Dermis blood vessel endothelial cell (primary cell): ENCODE results near the gene GOLGA8F. TPM values are rescaled to one million over a fixed set of nuclear protein-coding genes. Genes with fewer than 3 reads are reported as not detected.
A peak's percentile ranks its signal among the peaks of the same experiment; 100 is the strongest.
"Not testable (repeated sequence)": the region's sequence is repeated elsewhere in the genome, so short reads cannot be mapped to it uniquely, and the experiment has no call there.

Source experiments
- DNase-seq: peaks from one replicate; pipeline ENCODE4 v3.0.0; 2010
- total RNA-seq: library from RNA; depleted of rRNA; stranded (reverse); fragments of >200 nt; gene quantifications from 2 replicates; pipeline ENCODE4 v1.2.3, GENCODE V29; 2014

Gene GOLGA8F, protein sequence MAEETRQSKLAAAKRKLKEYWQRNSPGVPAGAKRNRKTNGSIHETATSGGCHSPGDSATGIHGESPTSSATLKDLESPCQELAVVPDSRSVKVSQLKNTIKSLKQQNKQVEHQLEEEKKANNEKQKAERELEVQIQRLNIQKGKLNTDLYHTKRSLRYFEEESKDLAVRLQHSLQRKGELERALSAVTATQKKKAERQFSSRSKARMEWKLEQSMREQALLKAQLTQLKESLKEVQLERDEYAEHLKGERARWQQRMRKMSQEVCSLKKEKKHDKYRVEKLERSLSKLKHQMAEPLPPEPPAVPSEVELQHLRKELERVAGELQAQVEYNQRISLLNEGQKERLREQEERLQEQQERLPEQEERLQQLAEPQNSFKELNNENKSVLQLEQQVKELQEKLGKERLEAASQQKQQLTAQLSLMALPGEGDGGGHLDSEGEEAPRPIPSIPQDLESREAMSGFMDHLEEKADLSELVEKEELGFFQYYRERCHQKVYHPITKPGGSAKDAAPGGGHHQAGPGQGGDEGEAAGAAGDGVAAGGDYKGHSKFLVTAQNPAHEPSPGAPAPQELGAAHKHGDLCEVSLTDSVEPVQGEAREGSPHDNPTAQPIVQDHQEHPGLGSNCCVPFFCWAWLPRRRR
- total RNA-seq: 0.05 TPM in 1 of 2 replicates, not detected in the other

DNA sequence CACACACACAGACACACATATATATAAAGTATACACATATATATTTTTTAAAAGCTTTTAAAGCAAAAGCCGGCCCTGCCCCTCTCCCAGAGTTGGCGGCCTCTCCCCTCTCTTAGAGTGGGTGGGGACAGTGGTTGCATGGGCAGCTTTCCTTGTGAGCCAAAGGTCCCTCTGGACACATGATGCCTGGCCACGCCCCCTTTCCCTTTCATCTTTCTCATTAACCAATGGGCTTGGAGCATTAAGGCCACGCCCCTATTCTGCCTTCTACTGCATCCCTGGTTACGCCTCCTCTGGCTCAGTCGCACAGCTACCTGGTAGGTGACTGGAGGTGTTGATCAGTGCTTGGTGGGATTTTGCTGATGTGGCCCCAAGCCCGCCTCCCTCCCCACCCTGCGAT lies at the start of gene GOLGA8F:
Gene GOLGA8F, plus strand, starts transcription at position 301 of the 400 bp plus-strand sequence. Its CDS starts 98 bp downstream, at position 399.
- not testable (repeated sequence) for DNase-seq

DNA sequence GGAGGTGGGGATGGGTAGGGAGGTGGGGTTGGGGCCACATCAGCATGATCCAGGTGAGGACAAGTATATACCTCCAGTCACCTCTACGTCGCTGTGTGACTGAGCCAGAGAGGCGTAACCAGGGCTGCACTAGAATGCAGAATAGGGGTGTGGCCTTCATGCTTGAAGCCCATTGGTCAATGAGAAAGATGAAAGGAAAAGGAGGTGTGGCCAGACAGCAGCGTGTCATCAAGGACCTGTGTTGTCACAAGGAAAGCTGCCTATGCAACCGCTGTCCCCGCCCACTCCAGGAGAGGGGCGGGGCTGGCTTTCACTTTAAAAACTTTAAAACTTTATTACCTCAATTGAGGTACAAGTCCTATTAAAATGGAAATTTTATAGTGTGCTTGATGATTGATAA lies 20.5 kb upstream of the GOLGA8F start, which contains the start of gene GOLGA6L24:
Gene GOLGA6L24, minus strand, starts transcription at position 101 of the 400 bp plus-strand sequence. Its CDS starts 61 bp downstream, at position 40.
- not testable (repeated sequence) for DNase-seq

DNA sequence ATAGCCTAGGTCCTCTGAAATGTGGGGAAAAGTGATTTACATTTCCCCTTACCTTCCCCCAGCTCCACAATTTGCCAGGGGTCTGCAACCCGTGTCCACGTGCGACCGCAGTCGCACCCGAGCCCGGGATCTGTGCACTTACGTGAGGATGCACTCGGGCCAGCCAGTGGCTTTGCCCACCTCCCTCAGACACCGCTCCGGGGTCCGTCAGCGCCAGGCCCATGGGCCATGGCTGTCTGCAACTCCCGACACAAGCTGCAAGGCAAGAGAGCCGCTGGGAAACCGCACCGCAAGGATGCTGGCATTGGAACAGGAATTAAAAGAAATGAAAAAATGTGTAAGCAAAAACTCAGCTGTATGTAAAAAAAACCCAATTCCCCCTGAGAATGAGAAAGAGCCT lies 13.0 kb upstream of the GOLGA8F start:
- DNase-seq: not testable (repeated sequence)

DNA sequence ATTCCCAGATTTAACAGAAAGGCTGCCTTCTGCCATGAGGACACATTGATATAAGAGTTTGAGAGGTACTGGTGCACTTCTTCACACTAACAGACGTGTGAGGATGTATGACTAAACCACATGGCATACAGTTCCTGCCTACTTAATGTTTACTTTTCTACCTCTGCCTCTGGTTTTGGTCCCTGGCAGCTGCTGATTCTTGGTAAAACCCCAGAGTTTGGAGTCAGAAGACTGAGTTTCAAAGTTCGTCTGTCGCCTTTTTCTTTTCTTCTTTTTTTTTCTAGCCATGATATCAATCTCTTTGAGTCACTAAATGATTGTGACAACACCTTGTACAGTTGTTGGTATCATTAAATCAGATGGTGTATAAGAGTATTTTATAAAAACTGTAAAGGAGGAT lies 1.6 kb downstream of the GOLGA8F start:
- DNase-seq: not testable (repeated sequence)

DNA sequence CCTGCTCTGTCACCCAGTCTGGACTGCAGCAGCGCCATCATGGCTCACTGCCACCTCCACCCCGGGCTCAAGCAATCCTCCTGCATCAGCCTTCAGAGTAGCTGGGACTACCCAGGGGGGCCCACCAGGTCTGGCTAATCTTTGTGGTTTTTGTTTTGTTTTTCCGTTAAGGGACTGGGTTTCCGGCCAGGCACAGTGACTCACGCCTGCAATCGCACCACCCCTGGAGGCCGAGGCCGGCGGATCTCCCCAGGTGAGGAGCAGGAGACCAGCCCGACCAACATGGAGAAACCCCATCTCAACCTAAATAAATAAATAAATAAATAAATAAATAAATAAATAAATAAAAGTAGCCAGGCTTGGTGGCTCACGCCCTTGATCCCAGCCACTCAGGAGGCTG lies 17.6 kb downstream of the GOLGA8F start:
- DNase-seq: not testable (repeated sequence)

DNA sequence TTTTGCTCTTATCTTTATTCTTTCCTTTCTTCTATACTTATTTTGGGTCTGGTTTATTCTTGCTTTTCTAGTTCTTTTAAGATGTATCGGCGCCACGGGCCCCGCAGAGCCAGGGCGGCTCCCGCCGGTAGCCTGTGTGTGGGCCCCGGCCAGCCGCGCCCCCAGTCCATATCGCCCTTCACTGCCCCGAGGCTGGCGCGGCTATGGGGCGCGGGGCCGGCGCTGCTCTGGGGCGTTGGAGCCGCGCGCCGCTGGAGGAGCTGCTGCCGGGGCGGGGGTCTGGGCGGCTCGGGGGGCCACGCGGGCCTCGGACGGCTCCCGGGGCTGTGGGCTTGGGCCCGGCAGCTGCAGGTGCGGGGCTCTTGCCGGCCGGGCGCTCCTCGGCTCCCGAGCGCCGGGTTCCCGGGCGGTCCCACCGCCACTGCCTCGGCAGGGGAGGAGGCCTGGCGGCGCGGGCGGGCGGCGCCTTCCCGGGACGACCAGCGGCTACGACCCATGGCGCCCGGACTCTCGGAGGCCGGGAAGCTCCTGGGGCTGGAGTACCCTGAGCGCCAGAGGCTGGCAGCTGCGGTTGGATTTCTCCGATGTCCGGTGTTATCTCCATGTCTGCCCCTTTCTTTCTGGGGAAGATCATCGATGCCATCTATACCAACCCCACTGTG lies 24.4 kb downstream of the GOLGA8F start:
- DNase-seq: not testable (repeated sequence)

DNA sequence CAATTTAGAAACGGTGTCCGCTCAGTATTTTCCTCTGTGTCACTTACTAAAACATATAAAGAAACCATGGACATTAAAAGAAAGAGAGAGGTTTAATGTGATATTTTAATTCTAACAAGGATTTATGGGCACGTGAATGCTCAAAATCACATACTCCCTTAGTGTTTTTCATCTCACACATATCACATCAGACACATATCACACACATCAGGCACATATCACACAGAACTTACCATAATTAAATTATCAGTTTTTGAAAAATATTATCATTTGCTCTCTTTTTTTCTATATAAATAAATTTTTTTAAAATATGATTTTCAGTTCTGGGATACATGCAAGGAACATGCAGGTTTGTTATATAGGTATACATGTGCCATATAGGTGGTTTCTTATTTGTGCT lies 42.0 kb downstream of the GOLGA8F start:
- DNase-seq: peak; percentile 0

DNA sequence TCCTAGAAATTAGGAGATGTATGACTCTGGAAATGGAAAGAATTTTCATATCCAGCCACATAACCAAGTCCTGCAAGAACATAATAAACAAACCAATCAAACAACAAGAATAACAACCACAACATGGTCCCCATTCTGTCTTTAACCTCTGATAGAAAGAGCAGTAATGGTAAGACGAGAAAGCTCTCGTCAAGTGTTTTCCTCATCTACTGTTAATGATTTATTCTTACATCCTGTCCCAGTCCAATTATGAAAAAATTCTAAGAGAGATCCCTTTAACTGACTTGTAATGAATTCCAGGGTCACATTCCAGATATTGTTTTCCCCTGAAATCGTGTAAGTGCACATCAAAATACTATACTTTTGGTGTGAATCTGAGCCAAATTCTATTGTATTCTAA lies 57.1 kb downstream of the GOLGA8F start:
- not testable (repeated sequence) for DNase-seq

Other genes starting within 250 kb of the GOLGA8F start
- 64.0 and 102 TPM in 2 replicates for gene HERC2, start 56.5 kb upstream of the GOLGA8F start, total RNA-seq
- not detected in 2 replicates for gene GOLGA6L24, start 20.6 kb upstream of the GOLGA8F start, total RNA-seq
- not detected in 2 replicates for gene GOLGA8G, start 154.3 kb downstream of the GOLGA8F start, total RNA-seq
- gene GOLGA6L25, start 174.9 kb downstream of the GOLGA8F start, total RNA-seq: not detected in 2 replicates